Measurements from ENCODE around the gene NATD1. TPM values are rescaled to one million over a fixed set of nuclear protein-coding genes. Genes with fewer than 3 reads are reported as not detected.

Gene NATD1
- total RNA-seq, 1 experiment from 2014 or later, result 7.3 TPM

- Mint-ChIP-seq H3K4me3 (no peak overlapping the region; a peak in 1 of 5 replicates), H3K27ac (no peak overlapping the region), H3K36me3 (ENCODE audit: insufficient read depth in 1 of 3, low read depth in 3 of 3) (no peaks in the 10 kb centered on the region), H3K27me3 (ENCODE audit: low read depth) (peaks cover 11% of the 10 kb centered on the region), H3K4me1 (peaks cover 19 to 32% of the 10 kb centered on the region in 2 experiments), H3K9me3 (peaks cover 0 to 3% of the 10 kb centered on the region in 2 experiments; a peak in 1 of 5 replicates)
- Histone ChIP-seq H4K20me1 (ENCODE audit: control insufficient read depth, insufficient read depth, insufficient read length) (no peaks in the 10 kb centered on the region), H3K18ac (ENCODE audit: insufficient read length, low read depth, low read length) (no peak overlapping the region), H2AFZ (ENCODE audit: low read length) (no peak overlapping the region), H4K8ac (replicated peaks; ENCODE audit: insufficient read length, low read depth, low read length) (no peak overlapping the region), H3K4ac (ENCODE audit: low read depth, low read length) (no peak overlapping the region), H4K91ac (ENCODE audit: insufficient read length, low read depth, low read length) (no peak overlapping the region), H3K14ac (ENCODE audit: insufficient read depth, low read length) (no peak overlapping the region), H3K9ac (ENCODE audit: extremely low read depth, insufficient read length, low read length) (no peak overlapping the region), H3K9me3 (ENCODE audit: control insufficient read depth, low read depth, low read length) (no peaks in the 10 kb centered on the region), H3K79me2 (ENCODE audit: insufficient read depth, low read length) (no peaks in the 10 kb centered on the region), H3K4me1 (ENCODE audit: insufficient read depth, low read length) (no peaks in the 10 kb centered on the region), H3K79me1 (ENCODE audit: insufficient read depth, low read depth, low read length, poor library complexity, severe bottlenecking) (no peaks in the 10 kb centered on the region), H2BK12ac (ENCODE audit: insufficient read length, low read depth, low read length) (no peak overlapping the region), H2BK5ac (ENCODE audit: insufficient read length, low read length) (no peak overlapping the region), H3K27me3 (ENCODE audit: insufficient read depth, low read length) (no peaks in the 10 kb centered on the region), H3K23me2 (ENCODE audit: insufficient read length, low read depth, low read length, poor library complexity, severe bottlenecking) (peaks cover 3% of the 10 kb centered on the region), H3K4me2 (ENCODE audit: insufficient read depth, insufficient read length, low read length) (no peak overlapping the region), H2AK5ac (ENCODE audit: insufficient read length, low read length) (no peak overlapping the region), H3K56ac (ENCODE audit: insufficient read length, low read depth, low read length) (no peak overlapping the region), H3K23ac (ENCODE audit: insufficient read length, low read depth, low read length) (no peak overlapping the region), H2BK20ac (ENCODE audit: low read depth, low read length, poor library complexity, severe bottlenecking) (no peak overlapping the region), H3K27ac (ENCODE audit: insufficient read length, low read depth, low read length) (no peak overlapping the region), H2BK15ac (ENCODE audit: low read depth, low read length) (no peak overlapping the region), H4K5ac (ENCODE audit: insufficient read length, low read depth, low read length) (no peak overlapping the region), H2BK120ac (ENCODE audit: low read depth, low read length, poor library complexity, severe bottlenecking) (no peak overlapping the region), H3T11ph (ENCODE audit: low read length) (no peak overlapping the region)
- DNase-seq, result no peak
- no CpG with 5 or more reads among the region's 4 CpGs for WGBS (ENCODE audit: extremely low coverage, insufficient read length, low lambda C conversion rate)
- TF ChIP-seq, protein P1, sequence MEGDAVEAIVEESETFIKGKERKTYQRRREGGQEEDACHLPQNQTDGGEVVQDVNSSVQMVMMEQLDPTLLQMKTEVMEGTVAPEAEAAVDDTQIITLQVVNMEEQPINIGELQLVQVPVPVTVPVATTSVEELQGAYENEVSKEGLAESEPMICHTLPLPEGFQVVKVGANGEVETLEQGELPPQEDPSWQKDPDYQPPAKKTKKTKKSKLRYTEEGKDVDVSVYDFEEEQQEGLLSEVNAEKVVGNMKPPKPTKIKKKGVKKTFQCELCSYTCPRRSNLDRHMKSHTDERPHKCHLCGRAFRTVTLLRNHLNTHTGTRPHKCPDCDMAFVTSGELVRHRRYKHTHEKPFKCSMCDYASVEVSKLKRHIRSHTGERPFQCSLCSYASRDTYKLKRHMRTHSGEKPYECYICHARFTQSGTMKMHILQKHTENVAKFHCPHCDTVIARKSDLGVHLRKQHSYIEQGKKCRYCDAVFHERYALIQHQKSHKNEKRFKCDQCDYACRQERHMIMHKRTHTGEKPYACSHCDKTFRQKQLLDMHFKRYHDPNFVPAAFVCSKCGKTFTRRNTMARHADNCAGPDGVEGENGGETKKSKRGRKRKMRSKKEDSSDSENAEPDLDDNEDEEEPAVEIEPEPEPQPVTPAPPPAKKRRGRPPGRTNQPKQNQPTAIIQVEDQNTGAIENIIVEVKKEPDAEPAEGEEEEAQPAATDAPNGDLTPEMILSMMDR (conservative IDR thresholded peaks at IDR 0.05), result no peak
These were observed 2.4 kb downstream of the NATD1 start for GRCh38 chr17:21250854-21251253.
